ENCODE results near the gene FAM124A. TPM values are rescaled to one million over a fixed set of nuclear protein-coding genes. Genes with fewer than 3 reads are reported as not detected.

FAM124A gene
- total and polyA plus RNA-seq, 2 of the 8 experiments (the other 6 are each of a cell fraction or from before 2014, with no cell fraction given) = 40.7 to 49.9 TPM

GRCh38 chr13:51246025-51246417, 23.8 kb downstream of the FAM124A start (continued):
- TF ChIP-seq CTBP2 (IDR thresholded peaks at IDR 0.05; ENCODE audit: borderline replicate concordance, insufficient read depth, insufficient read length, low read length) (no peak), BRCA1 (IDR thresholded peaks at IDR 0.05; ENCODE audit: low read depth, low read length) (no peak), RFX5 (IDR thresholded peaks at IDR 0.05; ENCODE audit: borderline replicate concordance, low read depth, low read length) (no peak), SAP30 (IDR thresholded peaks at IDR 0.05; ENCODE audit: insufficient read depth, insufficient replicate concordance, low read length) (no peak), POLR2A (IDR thresholded peaks at IDR 0.05; ENCODE audit: control extremely low read depth in 1 of 2, low read depth in 2 of 2, low read length in 2 of 2) (no peak), CHD2 (IDR thresholded peaks at IDR 0.05; ENCODE audit: low read length) (no peak)

Measured in H1 (cell line).